H1 (cell line): ENCODE data around the gene CD300LG. TPM values are rescaled to one million over a fixed set of nuclear protein-coding genes. Genes with fewer than 3 reads are reported as not detected.

Source experiments
- CTCF ChIA-PET: fragments of 300-600 bp; sonication (Branson Sonifier 250); formaldehyde crosslinking; loops from one replicate; lab custom pipeline; 2021; ENCODE audit not compliant: partially characterized antibody; lab: Charles Lee
- POLR2A ChIA-PET: fragments of 300-600 bp; sonication (Branson Sonifier 250); formaldehyde crosslinking; loops from one replicate; lab custom pipeline; 2021; ENCODE audit warnings: inconsistent platforms; ENCODE audit not compliant: partially characterized antibody; lab: Charles Lee
- DNase-seq, 2 experiments: peaks; one replicate each; pipeline versions ENCODE4 v3.0.0 to v3.0.0-alpha.2; 2010 to 2022; ENCODE audit warnings: low spot score in 2 of 2, low read depth in 1 of 2, mixed read lengths in 1 of 2
- FAIRE-seq: peaks from 2 replicates; lab custom pipeline; 2011; peaks lifted over from hg19 to GRCh38; lab: Jason Lieb, UNC
- H2AFZ ChIP-seq: 2 replicates; pipeline ENCODE4 v1.8.1; 2012; ENCODE audit warnings: low read length, inconsistent platforms
- H2AK5ac ChIP-seq: 2 replicates; pipeline ENCODE4 v1.6.1; 2013; ENCODE audit warnings: low read depth, low read length
- H2BK120ac ChIP-seq: replicated peaks from 2 replicates; pipeline ENCODE3; 2013; ENCODE audit warnings: low read depth, low read length, inconsistent platforms
- H2BK12ac ChIP-seq: 2 replicates; pipeline ENCODE4 v1.6.1; 2013; ENCODE audit warnings: low read depth, low read length
- H2BK15ac ChIP-seq: 2 replicates; pipeline ENCODE4 v1.6.1; 2013; ENCODE audit warnings: low read length
- H2BK20ac ChIP-seq: 2 replicates; pipeline ENCODE4 v1.6.1; 2013; ENCODE audit warnings: low read length
- H2BK5ac ChIP-seq: 2 replicates; pipeline ENCODE4 v1.6.1; 2013; ENCODE audit warnings: low read depth, low read length
- H3K14ac ChIP-seq: 2 replicates; pipeline ENCODE4 v1.6.1; 2013; ENCODE audit warnings: inconsistent platforms; ENCODE audit not compliant: insufficient read length
- H3K18ac ChIP-seq: 2 replicates; pipeline ENCODE4 v1.6.1; 2013; ENCODE audit warnings: low read length; ENCODE audit errors: extremely low read depth
- H3K23ac ChIP-seq: 2 replicates; pipeline ENCODE4 v1.6.1; 2013; ENCODE audit warnings: inconsistent platforms; ENCODE audit not compliant: insufficient read length
- H3K23me2 ChIP-seq: 2 replicates; pipeline ENCODE4 v1.6.1; 2013; ENCODE audit warnings: low read depth, low read length
- H3K27ac ChIP-seq: 2 replicates; pipeline ENCODE4 v1.6.1; 2011; ENCODE audit warnings: low read depth, low read length, inconsistent platforms
- H3K27me3 ChIP-seq, 4 experiments: replicated peaks in 1 of 4; 1 replicate in 1 of 4; 2 replicates in 3 of 4; pipeline versions ENCODE4 v1.6.1 to v1.8.1; 2011 to 2013; ENCODE audit warnings: low read length in 3 of 4, mild to moderate bottlenecking in 3 of 4, inconsistent platforms in 2 of 4, mixed read lengths in 2 of 4, moderate library complexity in 1 of 4; ENCODE audit not compliant: control insufficient read depth in 3 of 4, insufficient read depth in 3 of 4; ENCODE audit errors: extremely low read depth in 1 of 4
- H3K36me3 ChIP-seq, 4 experiments: 2 replicates each; pipeline versions ENCODE4 v1.6.1 to v1.8.1; 2011 to 2013; ENCODE audit warnings: mild to moderate bottlenecking in 4 of 4, low read length in 3 of 4, moderate library complexity in 2 of 4, control low read depth in 1 of 4, inconsistent platforms in 1 of 4; ENCODE audit not compliant: insufficient read depth in 4 of 4, control insufficient read depth in 2 of 4
- H3K4ac ChIP-seq: replicated peaks from 2 replicates; pipeline ENCODE3; 2013; ENCODE audit warnings: low read length, low read depth, mixed read lengths, inconsistent platforms; ENCODE audit not compliant: insufficient read length
- H3K4me1 ChIP-seq, 4 experiments: replicated peaks in 1 of 4; 1 replicate in 1 of 4; 2 replicates in 3 of 4; pipeline versions ENCODE4 v1.6.1 to v1.8.1; 2011 to 2013; ENCODE audit warnings: low read length in 3 of 4, inconsistent platforms in 2 of 4, mixed read lengths in 1 of 4; ENCODE audit not compliant: insufficient read depth in 4 of 4, control insufficient read depth in 3 of 4
- H3K4me2 ChIP-seq, 2 experiments: 2 replicates each; pipeline versions ENCODE4 v1.6.1 to v1.8.1; 2011 to 2013; ENCODE audit warnings: low read depth in 2 of 2, low read length in 2 of 2, control low read depth in 1 of 2, inconsistent platforms in 1 of 2, mild to moderate bottlenecking in 1 of 2; ENCODE audit not compliant: insufficient read depth in 1 of 2
- H3K4me3 ChIP-seq, 4 experiments: fragments of 200-600, 300-600 bp in 1 of 4; sonication (generic), shearing (Covaris generic), sonication (Bioruptor Twin) in 1 of 4; 2 replicates each; pipeline versions ENCODE4 v1.5.1 to v1.8.1; 2011 to 2016; ENCODE audit warnings: low read length in 4 of 4, low read depth in 3 of 4, control low read depth in 2 of 4, inconsistent platforms in 2 of 4, mild to moderate bottlenecking in 2 of 4, mixed read lengths in 1 of 4, moderate library complexity in 1 of 4; ENCODE audit not compliant: insufficient read depth in 2 of 4; ENCODE audit errors: extremely low read depth in 1 of 4
- H3K56ac ChIP-seq: replicated peaks from 2 replicates; pipeline ENCODE3; 2013; ENCODE audit warnings: low read depth, mild to moderate bottlenecking, mixed read lengths, low read length, inconsistent platforms; ENCODE audit not compliant: insufficient read length
- H3K79me1 ChIP-seq: 2 replicates; pipeline ENCODE4 v1.6.1; 2013; ENCODE audit warnings: low read depth, low read length, control low read depth
- H3K79me2 ChIP-seq, 2 experiments: 2 replicates each; pipeline versions ENCODE4 v1.6.1 to v1.8.1; 2012 to 2013; ENCODE audit warnings: low read length in 2 of 2, mild to moderate bottlenecking in 2 of 2, inconsistent platforms in 1 of 2; ENCODE audit not compliant: insufficient read depth in 2 of 2, control insufficient read depth in 1 of 2
- H3K9ac ChIP-seq, 4 experiments: replicated peaks in 1 of 4; 1 replicate in 1 of 4; 2 replicates in 3 of 4; pipeline versions ENCODE4 v1.6.1 to v1.8.1; 2011 to 2013; ENCODE audit warnings: low read depth in 3 of 4, low read length in 3 of 4, control low read depth in 2 of 4, mild to moderate bottlenecking in 2 of 4, moderate library complexity in 2 of 4, inconsistent platforms in 1 of 4; ENCODE audit errors: extremely low read depth in 1 of 4
- H3K9me3 ChIP-seq, 2 experiments: 2 replicates each; pipeline versions ENCODE4 v1.6.1 to v1.8.1; 2012 to 2013; ENCODE audit warnings: mild to moderate bottlenecking in 2 of 2, moderate library complexity in 2 of 2, control low read depth in 1 of 2, inconsistent platforms in 1 of 2, low read depth in 1 of 2, low read length in 1 of 2, mixed read lengths in 1 of 2; ENCODE audit not compliant: insufficient read depth in 2 of 2
- H4K20me1 ChIP-seq, 2 experiments: replicated peaks in 1 of 2; 2 replicates each; pipeline versions ENCODE3 to v1.8.1; 2011 to 2013; ENCODE audit warnings: inconsistent platforms in 2 of 2, low read length in 2 of 2, mild to moderate bottlenecking in 1 of 2; ENCODE audit not compliant: insufficient read depth in 2 of 2, control insufficient read depth in 1 of 2
- H4K5ac ChIP-seq: 2 replicates; pipeline ENCODE4 v1.6.1; 2013; ENCODE audit warnings: low read length, low read depth, mixed read lengths, inconsistent platforms; ENCODE audit not compliant: insufficient read length
- H4K8ac ChIP-seq: 2 replicates; pipeline ENCODE4 v1.8.0; 2013; ENCODE audit warnings: mild to moderate bottlenecking, moderate library complexity, low read length, inconsistent platforms; ENCODE audit not compliant: insufficient read depth; ENCODE audit errors: extremely low read depth
- H4K91ac ChIP-seq: replicated peaks from 2 replicates; pipeline ENCODE3; 2013; ENCODE audit warnings: low read length, mixed read lengths, inconsistent platforms; ENCODE audit not compliant: insufficient read length
- CHD1 ChIP-seq: IDR thresholded peaks from 2 replicates; pipeline ENCODE4 v1.6.1; 2012; ENCODE audit warnings: low read depth, low read length, improper control_type of control experiment
- SIX5 ChIP-seq: IDR thresholded peaks from 2 replicates; pipeline ENCODE4 v1.6.1; 2011; ENCODE audit warnings: mild to moderate bottlenecking, low read depth, low read length
- SUZ12 ChIP-seq: fragments of 200-600 bp; sonication (generic); IDR thresholded peaks from 2 replicates; pipeline ENCODE4 v1.6.1; 2012; ENCODE audit warnings: mild to moderate bottlenecking, inconsistent platforms, low read length, moderate library complexity, mixed read lengths
- WGBS, 2 experiments: shearing (Covaris generic) in 1 of 2; methylation state at CpG; one replicate each; pipeline versions ENCODE4 v1.1.6 to v1.1.7; 2013 to 2015; ENCODE audit warnings: low lambda C conversion rate in 2 of 2, mixed read lengths in 2 of 2, inconsistent platforms in 1 of 2, low coverage in 1 of 2, missing lambda C conversion rate in 1 of 2; ENCODE audit not compliant: insufficient replicate concordance in 2 of 2, insufficient coverage in 1 of 2, insufficient read length in 1 of 2; ENCODE audit errors: extremely low coverage in 1 of 2, missing lambda C conversion rate in 1 of 2; 5-methylcytosine and 5-hydroxymethylcytosine counted together
- polyA plus RNA-seq, 7 experiments: library from polyadenylated mRNA; depleted of rRNA in 3 of 7; stranded (reverse) in 5 of 7; unstranded in 2 of 7; fragments of >200 nt in 5 of 7; fragments of 200-250 nt in 2 of 7; gene quantifications; 1 replicate in 5 of 7; 2 replicates in 1 of 7; 4 replicates in 1 of 7; pipeline versions ENCODE4 v1.2.1 to v1.2.3, GENCODE V29; 2011 to 2013; ENCODE audit warnings: missing spikeins in 2 of 7, mixed read lengths in 2 of 7
- total RNA-seq: library from RNA; stranded (reverse); fragmentation: NEBNext Ultra II Directional; extraction: Animal tissue kit (Norgen Biotek cat#: 25700); gene quantifications from 2 replicates; pipeline ENCODE4 v1.2.1, GENCODE V29; 2021
- TF ChIP-seq, protein P1 (sequence below): IDR thresholded peaks from 2 replicates; pipeline ENCODE4 v1.6.1; 2011; ENCODE audit warnings: low read length, improper control_type of control experiment

The CD300LG gene
- total and polyA plus RNA-seq, 2 of the 8 experiments (the other 6 are each of a cell fraction or from before 2014, with no cell fraction given) = 0.06 TPM; not detected in 1

GRCh38 chr17:43853546-43853945 is 6.6 kb downstream of the CD300LG start:
- H3K79me2 ChIP-seq = no peaks in the 10 kb centered on the region
- no peak overlapping the region for H3K14ac ChIP-seq
- no peak overlapping the region for H2BK12ac ChIP-seq
- H2BK5ac ChIP-seq = no peak overlapping the region
- H4K91ac ChIP-seq = no peak overlapping the region
- H3K4me2 ChIP-seq = no peak overlapping the region
- H3K9ac ChIP-seq = no peak overlapping the region
- no peak for DNase-seq
- H3K79me1 ChIP-seq = no peaks in the 10 kb centered on the region
- CTCF ChIA-PET = interaction anchor here (0.7 to 5.9 kb wide), 10 partner anchors 10 to 162 kb away, joined by 3 to 23 read pairs (median 6); no protein-coding TSS in a partner anchor
- no peak overlapping the region for H2AK5ac ChIP-seq
- H4K20me1 ChIP-seq = no peaks in the 10 kb centered on the region
- H3K4me1 ChIP-seq = peaks cover 0 to 4% (median under 1%) of the 10 kb centered on the region in 4 experiments; a peak in 3 of 7 replicates
- H4K8ac ChIP-seq = no peak overlapping the region
- H3K27ac ChIP-seq = no peak overlapping the region
- TF ChIP-seq, protein P1, sequence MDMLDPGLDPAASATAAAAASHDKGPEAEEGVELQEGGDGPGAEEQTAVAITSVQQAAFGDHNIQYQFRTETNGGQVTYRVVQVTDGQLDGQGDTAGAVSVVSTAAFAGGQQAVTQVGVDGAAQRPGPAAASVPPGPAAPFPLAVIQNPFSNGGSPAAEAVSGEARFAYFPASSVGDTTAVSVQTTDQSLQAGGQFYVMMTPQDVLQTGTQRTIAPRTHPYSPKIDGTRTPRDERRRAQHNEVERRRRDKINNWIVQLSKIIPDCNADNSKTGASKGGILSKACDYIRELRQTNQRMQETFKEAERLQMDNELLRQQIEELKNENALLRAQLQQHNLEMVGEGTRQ = no peak
- TF ChIP-seq SUZ12 = no peak
- TF ChIP-seq SIX5 = no peak
- TF ChIP-seq CHD1 = no peak
- no peak overlapping the region for H4K5ac ChIP-seq
- H3K56ac ChIP-seq = no peak overlapping the region
- no peak overlapping the region for H3K4ac ChIP-seq
- no peak overlapping the region for H3K23ac ChIP-seq
- no peak overlapping the region for H2BK20ac ChIP-seq
- no peak overlapping the region for H2BK120ac ChIP-seq
- 84% methylated on average over 7 of the region's 7 CpGs; no CpG with 5 or more reads in 1 of the 2 experiments for WGBS, 2 experiments
- H3K4me3 ChIP-seq = no peak overlapping the region
- no peaks in the 10 kb centered on the region for H3K23me2 ChIP-seq
- H3K9me3 ChIP-seq = no peaks in the 10 kb centered on the region
- no peak overlapping the region for H3K18ac ChIP-seq
- H3K27me3 ChIP-seq = no peaks in the 10 kb centered on the region; a peak in 1 of 7 replicates
- no peak overlapping the region for H2BK15ac ChIP-seq
- POLR2A ChIA-PET = interaction anchor here (1.1 kb wide), 1 partner anchor 14 kb away, joined by 4 read pairs; no protein-coding TSS in a partner anchor
- H2AFZ ChIP-seq = no peak overlapping the region
- FAIRE-seq = no peak
- no peaks in the 10 kb centered on the region for H3K36me3 ChIP-seq
